HCT116 (cell line): ENCODE results near the gene GPR78. TPM values are rescaled to one million over a fixed set of nuclear protein-coding genes. Genes with fewer than 3 reads are reported as not detected.

Source experiments
- ATAC-seq: fragments of 200-7000 bp; cut with Tn5 transposase; 2 replicates; pipeline ENCODE4 v1.9.1; 2020; ENCODE audit warnings: mild to moderate bottlenecking, moderate library complexity
- BruUV-seq: library from RNA; stranded (reverse); fragments of 400-500 nt; replicated peaks from 2 replicates; lab custom pipeline; 2021; lab: Mats Ljungman, UMichigan
- CTCF ChIA-PET: fragments of 300-600 bp; sonication (Branson Sonifier 250); formaldehyde crosslinking; loops from one replicate; lab custom pipeline; 2021; ENCODE audit warnings: antibody characterized with exemption; lab: Charles Lee
- POLR2A ChIA-PET: fragments of 300-600, 350-600 bp; sonication (Branson Sonifier 250); formaldehyde crosslinking; loops from one replicate; lab custom pipeline; 2021; ENCODE audit warnings: antibody characterized with exemption; lab: Charles Lee
- RAD21 ChIA-PET, 2 experiments: fragments of 300-600 bp; sonication (Branson Sonifier 250); formaldehyde crosslinking; loops; one replicate each; lab custom pipeline; 2023; ENCODE audit warnings: low total read pairs in 2 of 2; ENCODE audit not compliant: uncharacterized antibody in 2 of 2, unreplicated experiment in 2 of 2, low non-redundant PET in 1 of 2; lab: Charles Lee
- DNase-seq: peaks from one replicate; pipeline ENCODE4 v3.0.0-alpha.2; 2010; ENCODE audit warnings: low read depth, low spot score
- H2AFZ ChIP-seq: fragments of 200-600 bp; shearing (Covaris generic), sonication (generic); 2 replicates; pipeline ENCODE4 v1.6.1; 2017; ENCODE audit warnings: low read depth, mixed run types, mixed read lengths, antibody characterized with exemption, low read length; ENCODE audit not compliant: poor library complexity, severe bottlenecking
- H3K27ac ChIP-seq: 2 replicates; pipeline ENCODE4 v1.5.1; 2012; ENCODE audit warnings: low read depth, low read length
- H3K27me3 ChIP-seq: fragments of 200-600 bp; sonication (generic); 2 replicates; pipeline ENCODE4 v1.6.1; 2016; ENCODE audit warnings: mixed run types, low read length, mixed read lengths; ENCODE audit not compliant: insufficient read depth
- H3K36me3 ChIP-seq, 2 experiments: fragments of 200-500 bp in 1 of 2; fragments of 200-600 bp in 1 of 2; sonication (Bioruptor generic) in 1 of 2; sonication (generic) in 1 of 2; 2 replicates each; pipeline versions ENCODE4 v1.5.1 to v1.6.1; 2014 to 2016; ENCODE audit warnings: low read length in 2 of 2, inconsistent platforms in 1 of 2, mixed read lengths in 1 of 2, mixed run types in 1 of 2; ENCODE audit not compliant: insufficient read depth in 2 of 2, control insufficient read depth in 1 of 2
- H3K4me1 ChIP-seq, 2 experiments: fragments of 200-600 bp in 1 of 2; sonication (generic) in 1 of 2; 2 replicates each; pipeline versions ENCODE4 v1.5.1 to v1.6.1; 2012 to 2017; ENCODE audit warnings: low read length in 2 of 2, inconsistent platforms in 1 of 2, mild to moderate bottlenecking in 1 of 2, mixed read lengths in 1 of 2, mixed run types in 1 of 2, moderate library complexity in 1 of 2; ENCODE audit not compliant: insufficient read depth in 2 of 2, control insufficient read depth in 1 of 2
- H3K4me2 ChIP-seq: fragments of 200-600 bp; sonication (generic); 2 replicates; pipeline ENCODE4 v1.6.1; 2017; ENCODE audit warnings: mixed run types, low read length, mixed read lengths
- H3K4me3 ChIP-seq, 2 experiments: fragments of 200-600 bp in 1 of 2; sonication (generic) in 1 of 2; replicated peaks in 1 of 2; 2 replicates each; pipeline ENCODE4 v1.5.1; 2011 to 2016; ENCODE audit warnings: low read length in 2 of 2, control low read depth in 1 of 2, low read depth in 1 of 2, mild to moderate bottlenecking in 1 of 2, mixed read lengths in 1 of 2, mixed run types in 1 of 2
- H3K79me2 ChIP-seq: fragments of 200-600 bp; sonication (generic); 2 replicates; pipeline ENCODE4 v1.6.1; 2017; ENCODE audit warnings: mild to moderate bottlenecking, mixed run types, low read length, moderate library complexity, mixed read lengths; ENCODE audit not compliant: insufficient read depth
- H3K9ac ChIP-seq: fragments of 200-600 bp; sonication (generic); 2 replicates; pipeline ENCODE4 v1.6.1; 2016; ENCODE audit warnings: low read length, mixed read lengths
- H3K9me2 ChIP-seq: fragments of 200-600 bp; sonication (generic), shearing (Covaris generic); 2 replicates; pipeline ENCODE4 v1.6.1; 2017; ENCODE audit warnings: mixed run types, mild to moderate bottlenecking, moderate library complexity; ENCODE audit not compliant: insufficient read depth
- H3K9me3 ChIP-seq, 2 experiments: fragments of 200-500 bp in 1 of 2; fragments of 200-600 bp in 1 of 2; sonication (Bioruptor generic) in 1 of 2; sonication (generic) in 1 of 2; 2 replicates each; pipeline ENCODE4 v1.6.1; 2014 to 2017; ENCODE audit warnings: low read length in 2 of 2, mixed read lengths in 2 of 2, inconsistent platforms in 1 of 2, low read depth in 1 of 2, mild to moderate bottlenecking in 1 of 2, mixed run types in 1 of 2, moderate library complexity in 1 of 2; ENCODE audit not compliant: control insufficient read depth in 1 of 2, insufficient read depth in 1 of 2
- H4K20me1 ChIP-seq: fragments of 200-600 bp; sonication (generic), shearing (Covaris generic); 2 replicates; pipeline ENCODE4 v1.6.1; 2017; ENCODE audit warnings: mixed run types, mild to moderate bottlenecking, moderate library complexity; ENCODE audit not compliant: insufficient read depth
- CEBPB ChIP-seq: IDR thresholded peaks from 2 replicates; pipeline ENCODE4 v1.6.1; 2012; ENCODE audit warnings: low read depth
- EGR1 ChIP-seq: IDR thresholded peaks from 2 replicates; pipeline ENCODE4 v1.6.1; 2012; ENCODE audit warnings: low read depth
- ELF1 ChIP-seq: IDR thresholded peaks from 2 replicates; pipeline ENCODE4 v1.6.1; 2012; ENCODE audit warnings: low read depth, borderline replicate concordance
- EZH2 ChIP-seq: fragments of 200-600 bp; sonication (generic); IDR thresholded peaks from 2 replicates; pipeline ENCODE4 v1.6.1; 2017; ENCODE audit warnings: antibody characterized with exemption, mixed run types
- EZH2phosphoT487 ChIP-seq: fragments of 200-600 bp; IDR thresholded peaks from 2 replicates; pipeline ENCODE4 v1.6.1; 2018; ENCODE audit warnings: antibody characterized with exemption, borderline replicate concordance
- POLR2A ChIP-seq: IDR thresholded peaks from 2 replicates; pipeline ENCODE4 v1.7.0; 2011; ENCODE audit warnings: borderline replicate concordance; ENCODE audit not compliant: insufficient read depth, insufficient read length; ENCODE audit errors: extremely low read depth
- POLR2AphosphoS5 ChIP-seq: IDR thresholded peaks from 2 replicates; pipeline ENCODE4 v1.6.1; 2011; ENCODE audit warnings: mild to moderate bottlenecking, low read depth, low read length, moderate library complexity
- RAD21 ChIP-seq: IDR thresholded peaks from 2 replicates; pipeline ENCODE4 v1.6.1; 2012; ENCODE audit warnings: low read depth, mild to moderate bottlenecking
- SP1 ChIP-seq: IDR thresholded peaks from 2 replicates; pipeline ENCODE4 v1.6.1; 2012; ENCODE audit warnings: low read depth
- TCF7L2 ChIP-seq: IDR thresholded peaks from 2 replicates; pipeline ENCODE4 v1.7.0; 2011; ENCODE audit warnings: borderline replicate concordance, inconsistent platforms; ENCODE audit not compliant: insufficient read depth, insufficient read length; ENCODE audit errors: extremely low read depth
- YY1 ChIP-seq: IDR thresholded peaks from 2 replicates; pipeline ENCODE4 v1.6.1; 2011; ENCODE audit warnings: low read length, low read depth, moderate library complexity, mild to moderate bottlenecking; ENCODE audit not compliant: insufficient replicate concordance; ENCODE audit errors: extremely low read depth
- ZFX ChIP-seq: fragments of 450-650 bp; IDR thresholded peaks from 2 replicates; pipeline ENCODE4 v1.6.1; 2017
- intact Hi-C: fragments of 100-400 bp; cut with micrococcal nuclease; formaldehyde crosslinking; loops from 2 replicates; pipeline ENCODE4 v1.10.0; 2022
- total RNA-seq: library from RNA; stranded (reverse); gene quantifications from one replicate; pipeline ENCODE4 v1.2.1, GENCODE V29; 2021; ENCODE audit not compliant: unreplicated experiment
- TF ChIP-seq, protein P1 (sequence below), 3 experiments: fragments of 200-600 bp in 1 of 3; sonication (generic) in 1 of 3; IDR thresholded peaks in 2 of 3; conservative IDR thresholded peaks in 1 of 3; 2 replicates each; pipeline ENCODE4 v1.5.1; 2012 to 2017; ENCODE audit warnings: low read depth in 2 of 3, low read length in 2 of 3, antibody characterized with exemption in 1 of 3, borderline replicate concordance in 1 of 3, control low read depth in 1 of 3, mild to moderate bottlenecking in 1 of 3, mixed read lengths in 1 of 3, mixed run types in 1 of 3, moderate library complexity in 1 of 3; ENCODE audit not compliant: insufficient read depth in 1 of 3
- TF ChIP-seq, protein P2 (sequence below): IDR thresholded peaks from 2 replicates; pipeline ENCODE4 v1.6.1; 2012

The GPR78 gene
- total RNA-seq, 1 experiment from 2014 or later, result not detected

DNA sequence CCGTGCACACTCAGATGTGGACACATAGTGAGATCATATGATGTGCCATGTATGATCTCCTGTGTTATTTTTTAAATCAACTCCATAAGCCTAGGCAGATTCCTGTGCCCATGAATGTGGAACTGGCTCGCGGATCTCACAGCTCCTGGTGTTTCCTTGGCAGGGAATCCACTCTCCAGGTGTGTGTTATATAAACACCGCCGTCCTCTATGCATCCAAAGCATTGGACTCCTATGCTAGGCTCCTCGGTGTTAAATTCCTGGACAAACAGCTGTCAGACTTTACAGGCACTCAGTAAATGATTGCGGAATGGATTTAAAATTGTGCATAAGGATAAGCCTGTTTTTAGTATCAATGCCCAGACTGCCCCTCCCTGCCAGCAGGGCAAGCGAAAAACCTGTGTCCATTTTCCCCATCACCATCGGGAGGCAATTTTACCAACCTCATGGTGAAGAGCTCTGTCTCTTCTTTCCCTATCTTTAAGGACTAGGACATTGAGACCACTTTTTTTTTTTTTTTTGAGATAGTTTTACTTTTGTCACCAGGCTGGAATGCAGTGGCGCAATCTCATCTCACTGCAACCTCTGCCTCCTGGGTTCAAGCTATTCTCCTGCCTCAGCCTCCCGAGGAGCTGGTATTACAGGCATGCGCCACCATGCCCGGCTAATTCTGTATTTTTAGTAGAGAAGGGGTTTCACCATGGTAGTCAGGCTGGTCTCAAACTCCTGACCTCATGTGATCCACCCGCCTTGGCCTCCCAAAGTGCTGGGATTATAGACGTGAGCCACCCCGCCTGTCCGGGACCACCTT is 23.6 kb upstream of the GPR78 start:
- no peak for TF ChIP-seq EZH2phosphoT487
- TF ChIP-seq POLR2A, result no peak
- TF ChIP-seq CEBPB, result peak; percentile 48
- TF ChIP-seq ELF1, result no peak
- no peak for TF ChIP-seq EZH2
- BruUV-seq, result no TSS peak
- CTCF ChIA-PET, result no interaction called here
- no peaks in the 10 kb centered on the region for H4K20me1 ChIP-seq
- H3K4me3 ChIP-seq, result no peak overlapping the region
- H3K4me2 ChIP-seq, result no peak overlapping the region
- no peak overlapping the region for H2AFZ ChIP-seq
- no peaks in the 10 kb centered on the region for H3K9me3 ChIP-seq
- intact Hi-C loops, result no loop called here
- H3K4me1 ChIP-seq, result peaks cover 0 to 5% of the 10 kb centered on the region in 2 experiments; a peak in 1 of 4 replicates
- RAD21 ChIA-PET, result no interaction called here
- no peak overlapping the region for H3K9ac ChIP-seq
- no peak overlapping the region for H3K27ac ChIP-seq
- H3K9me2 ChIP-seq, result no peaks in the 10 kb centered on the region
- H3K27me3 ChIP-seq, result 0 out of 2 replicates have a peak, but pooled peaks cover 2% of the 10 kb centered on the region
- ATAC-seq, result no peak
- no peaks in the 10 kb centered on the region for H3K79me2 ChIP-seq
- POLR2A ChIA-PET, result no interaction called here
- no peaks in the 10 kb centered on the region for H3K36me3 ChIP-seq
- no peak for DNase-seq

DNA sequence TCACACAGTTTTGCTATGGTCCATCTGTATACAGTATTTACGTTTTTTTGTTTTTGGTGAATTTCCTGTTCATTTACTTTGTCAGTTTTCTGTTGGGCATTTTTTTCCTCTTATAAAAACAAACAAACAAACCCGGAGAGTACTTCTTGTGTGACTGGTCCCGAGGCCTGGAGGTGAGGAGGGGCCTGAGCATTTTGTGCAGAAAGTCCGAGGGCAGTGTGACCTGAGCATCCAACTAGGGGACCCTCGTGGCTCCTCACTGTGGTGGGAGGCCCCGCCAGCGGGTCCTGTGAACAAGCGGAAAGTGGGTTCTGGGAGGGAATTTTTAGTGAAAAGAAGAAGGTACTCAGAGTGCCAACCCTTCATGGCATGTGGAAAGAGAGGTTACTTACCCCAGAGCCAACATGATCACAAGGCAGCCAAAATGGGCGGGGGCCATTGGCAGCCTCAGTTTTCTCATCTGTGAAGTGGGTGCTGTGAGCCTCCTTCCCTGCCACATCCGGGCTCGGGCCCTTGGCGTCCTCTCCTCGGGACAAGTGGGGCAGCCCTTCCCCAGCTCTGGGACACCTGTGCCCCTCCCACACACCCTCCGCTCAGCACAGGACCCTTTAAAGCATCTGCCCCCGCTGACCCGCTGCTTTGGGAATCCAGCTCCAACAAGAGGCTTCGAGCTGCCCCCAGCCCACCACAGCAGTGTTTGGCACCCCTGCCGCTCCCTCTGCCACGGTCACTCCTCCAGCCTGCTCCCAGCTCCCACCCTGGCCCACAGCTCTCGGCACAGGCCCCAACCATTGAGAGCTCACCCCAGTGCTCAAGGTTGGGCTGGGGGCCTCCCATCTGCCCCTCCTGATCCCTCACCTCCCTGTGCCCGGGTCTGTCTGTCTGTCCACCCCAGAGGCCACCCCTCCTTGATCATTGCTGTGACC is 22.8 kb upstream of the GPR78 start:
- ChIA-PET RAD21 (no interaction called here), POLR2A (no interaction called here), CTCF (no interaction called here)
- ATAC-seq, result no peak
- H3K27me3 ChIP-seq, result no peaks in the 10 kb centered on the region
- intact Hi-C loops, result no loop called here
- no peak overlapping the region for H3K9ac ChIP-seq
- H3K9me2 ChIP-seq, result no peaks in the 10 kb centered on the region
- TF ChIP-seq EZH2phosphoT487, result no peak
- TF ChIP-seq, protein P1, sequence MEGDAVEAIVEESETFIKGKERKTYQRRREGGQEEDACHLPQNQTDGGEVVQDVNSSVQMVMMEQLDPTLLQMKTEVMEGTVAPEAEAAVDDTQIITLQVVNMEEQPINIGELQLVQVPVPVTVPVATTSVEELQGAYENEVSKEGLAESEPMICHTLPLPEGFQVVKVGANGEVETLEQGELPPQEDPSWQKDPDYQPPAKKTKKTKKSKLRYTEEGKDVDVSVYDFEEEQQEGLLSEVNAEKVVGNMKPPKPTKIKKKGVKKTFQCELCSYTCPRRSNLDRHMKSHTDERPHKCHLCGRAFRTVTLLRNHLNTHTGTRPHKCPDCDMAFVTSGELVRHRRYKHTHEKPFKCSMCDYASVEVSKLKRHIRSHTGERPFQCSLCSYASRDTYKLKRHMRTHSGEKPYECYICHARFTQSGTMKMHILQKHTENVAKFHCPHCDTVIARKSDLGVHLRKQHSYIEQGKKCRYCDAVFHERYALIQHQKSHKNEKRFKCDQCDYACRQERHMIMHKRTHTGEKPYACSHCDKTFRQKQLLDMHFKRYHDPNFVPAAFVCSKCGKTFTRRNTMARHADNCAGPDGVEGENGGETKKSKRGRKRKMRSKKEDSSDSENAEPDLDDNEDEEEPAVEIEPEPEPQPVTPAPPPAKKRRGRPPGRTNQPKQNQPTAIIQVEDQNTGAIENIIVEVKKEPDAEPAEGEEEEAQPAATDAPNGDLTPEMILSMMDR (IDR thresholded peaks at IDR 0.05 in 2 of 3, conservative IDR thresholded peaks at IDR 0.05 in 1 of 3; ENCODE audit: borderline replicate concordance in 1 of 3, insufficient read depth in 1 of 3, low read depth in 2 of 3, low read length in 2 of 3), result no peak
- TF ChIP-seq POLR2AphosphoS5, result no peak
- TF ChIP-seq EZH2, result no peak
- TF ChIP-seq YY1, result no peak
- TF ChIP-seq SP1, result no peak
- TF ChIP-seq EGR1, result no peak
- TF ChIP-seq RAD21, result no peak
- no peak for TF ChIP-seq POLR2A
- TF ChIP-seq CEBPB, result no peak
- TF ChIP-seq, protein P2, sequence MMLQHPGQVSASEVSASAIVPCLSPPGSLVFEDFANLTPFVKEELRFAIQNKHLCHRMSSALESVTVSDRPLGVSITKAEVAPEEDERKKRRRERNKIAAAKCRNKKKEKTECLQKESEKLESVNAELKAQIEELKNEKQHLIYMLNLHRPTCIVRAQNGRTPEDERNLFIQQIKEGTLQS, result no peak
- no peak for TF ChIP-seq ZFX
- no peak for TF ChIP-seq ELF1
- no peak for TF ChIP-seq TCF7L2
- H3K4me3 ChIP-seq, result no peak overlapping the region
- no peaks in the 10 kb centered on the region for H4K20me1 ChIP-seq
- no peaks in the 10 kb centered on the region for H3K9me3 ChIP-seq
- BruUV-seq, result no TSS peak
- H3K36me3 ChIP-seq, result no peaks in the 10 kb centered on the region
- H2AFZ ChIP-seq, result no peak overlapping the region
- no peaks in the 10 kb centered on the region for H3K79me2 ChIP-seq
- no peak overlapping the region for H3K27ac ChIP-seq
- peaks cover 0 to 5% of the 10 kb centered on the region in 2 experiments; a peak in 1 of 4 replicates for H3K4me1 ChIP-seq
- no peak overlapping the region for H3K4me2 ChIP-seq
- DNase-seq, result no peak
